OCI-LY3 (cell line): ENCODE data around the gene TMEM208.

Experiments
- H2AFZ ChIP-seq: fragments of 200-600, 300-600 bp; shearing (Covaris generic); 2 replicates; pipeline ENCODE4 v1.6.0; 2014; ENCODE audit warnings: antibody characterized with exemption, low read depth, low read length
- H3K27ac ChIP-seq: fragments of 200-600, 300-600 bp; sonication (generic); 2 replicates; pipeline ENCODE4 v1.5.1; 2014; ENCODE audit warnings: mild to moderate bottlenecking, low read length, moderate library complexity, mixed read lengths
- H3K27me3 ChIP-seq: fragments of 200-600, 300-600 bp; sonication (generic); 2 replicates; pipeline ENCODE4 v1.6.1; 2014; ENCODE audit warnings: low read depth, low read length, mixed read lengths
- H3K36me3 ChIP-seq: fragments of 200-600, 300-600 bp; sonication (generic); replicated peaks from 2 replicates; pipeline ENCODE3; 2014; ENCODE audit warnings: low read depth, low read length, mixed read lengths
- H3K4me1 ChIP-seq: fragments of 300-600, 200-600 bp; sonication (generic); 2 replicates; pipeline ENCODE4 v1.6.1; 2014; ENCODE audit warnings: low read length, mixed read lengths
- H3K4me2 ChIP-seq: fragments of 200-600, 300-600 bp; sonication (generic); 2 replicates; pipeline ENCODE4 v1.6.1; 2014; ENCODE audit warnings: low read length, mixed read lengths
- H3K4me3 ChIP-seq: fragments of 300-600, 200-600 bp; sonication (generic); 2 replicates; pipeline ENCODE4 v1.5.1; 2014; ENCODE audit warnings: antibody characterized with exemption, mild to moderate bottlenecking, low read length, moderate library complexity
- H3K79me2 ChIP-seq: fragments of 300-600, 200-600 bp; shearing (Covaris generic); 2 replicates; pipeline ENCODE4 v1.6.1; 2014; ENCODE audit warnings: mild to moderate bottlenecking, low read length, mixed read lengths
- H3K9ac ChIP-seq: fragments of 300-600, 200-600 bp; shearing (Covaris generic); 2 replicates; pipeline ENCODE4 v1.6.0; 2014; ENCODE audit warnings: mild to moderate bottlenecking, low read length, moderate library complexity
- H3K9me3 ChIP-seq: fragments of 200-600, 300-600 bp; shearing (Covaris generic); 2 replicates; pipeline ENCODE4 v1.6.1; 2014; ENCODE audit warnings: low read length, mixed read lengths; ENCODE audit not compliant: insufficient read depth
- H4K20me1 ChIP-seq: fragments of 200-600, 300-600 bp; sonication (generic); 2 replicates; pipeline ENCODE4 v1.6.1; 2016; ENCODE audit warnings: low read length, mixed read lengths; ENCODE audit not compliant: insufficient read depth
- CTCF ChIP-seq: fragments of 200-600, 300-600 bp; sonication (generic); IDR thresholded peaks from 2 replicates; pipeline ENCODE4 v1.5.1; 2014; ENCODE audit warnings: antibody characterized with exemption, low read length, low read depth
- EZH2phosphoT487 ChIP-seq: fragments of 200-600 bp; shearing (Covaris generic); IDR thresholded peaks from 2 replicates; pipeline ENCODE4 v1.6.1; 2018; ENCODE audit warnings: antibody characterized with exemption, mixed run types, low read depth

The TMEM208 gene

GRCh38 chr16:67264277-67264676 is 37.3 kb downstream of the TMEM208 start:
- H3K4me1 ChIP-seq = no peaks in the 10 kb centered on the region
- H3K27ac ChIP-seq = no peak overlapping the region
- no peaks in the 10 kb centered on the region for H3K36me3 ChIP-seq
- no peaks in the 10 kb centered on the region for H4K20me1 ChIP-seq
- no peaks in the 10 kb centered on the region for H3K27me3 ChIP-seq
- no peaks in the 10 kb centered on the region for H3K79me2 ChIP-seq
- no peak overlapping the region for H3K4me3 ChIP-seq
- no peak for TF ChIP-seq EZH2phosphoT487
- TF ChIP-seq CTCF = peak; percentile 15; the same call in 1 of the 2 replicates
- H3K4me2 ChIP-seq = no peak overlapping the region
- no peak overlapping the region for H2AFZ ChIP-seq
- H3K9ac ChIP-seq = no peak overlapping the region
- no peaks in the 10 kb centered on the region for H3K9me3 ChIP-seq

- H3K4me2 ChIP-seq = no peak overlapping the region
Observed at GRCh38 chr16:67264866-67265265, 37.9 kb downstream of the TMEM208 start.

GRCh38 chr16:67265834-67266233 is 38.9 kb downstream of the TMEM208 start:
- no peaks in the 10 kb centered on the region for H3K9me3 ChIP-seq
- H3K79me2 ChIP-seq = no peaks in the 10 kb centered on the region
- no peaks in the 10 kb centered on the region for H3K4me1 ChIP-seq
- no peak for TF ChIP-seq CTCF
- TF ChIP-seq EZH2phosphoT487 = no peak
- no peak overlapping the region for H3K4me3 ChIP-seq
- no peaks in the 10 kb centered on the region for H3K27me3 ChIP-seq
- H3K9ac ChIP-seq = no peak overlapping the region
- no peaks in the 10 kb centered on the region for H3K36me3 ChIP-seq
- no peak overlapping the region for H2AFZ ChIP-seq
- H3K4me2 ChIP-seq = no peak overlapping the region
- no peaks in the 10 kb centered on the region for H4K20me1 ChIP-seq
- H3K27ac ChIP-seq = no peak overlapping the region

More at GRCh38 chr16:67264866-67265265, 37.9 kb downstream of the TMEM208 start:
- H3K4me1 ChIP-seq = no peaks in the 10 kb centered on the region
- no peaks in the 10 kb centered on the region for H4K20me1 ChIP-seq
- no peak for TF ChIP-seq CTCF
- TF ChIP-seq EZH2phosphoT487 = no peak
- H3K27me3 ChIP-seq = no peaks in the 10 kb centered on the region
- H3K4me3 ChIP-seq = no peak overlapping the region
- no peak overlapping the region for H3K9ac ChIP-seq
- no peaks in the 10 kb centered on the region for H3K79me2 ChIP-seq
- no peak overlapping the region for H2AFZ ChIP-seq
- no peak overlapping the region for H3K27ac ChIP-seq
- H3K36me3 ChIP-seq = no peaks in the 10 kb centered on the region
- no peaks in the 10 kb centered on the region for H3K9me3 ChIP-seq

- no peak overlapping the region for H3K4me3 ChIP-seq
- no peak overlapping the region for H3K4me2 ChIP-seq
- H3K9ac ChIP-seq = no peak overlapping the region
Observed at GRCh38 chr16:67268136-67268579, 41.2 kb downstream of the TMEM208 start.

More at GRCh38 chr16:67268136-67268579, 41.2 kb downstream of the TMEM208 start:
- H3K79me2 ChIP-seq = no peaks in the 10 kb centered on the region
- no peaks in the 10 kb centered on the region for H3K9me3 ChIP-seq
- no peaks in the 10 kb centered on the region for H3K27me3 ChIP-seq
- no peaks in the 10 kb centered on the region for H3K36me3 ChIP-seq
- H3K4me1 ChIP-seq = no peaks in the 10 kb centered on the region
- TF ChIP-seq CTCF (no peak), EZH2phosphoT487 (no peak)
- H3K27ac ChIP-seq = no peak overlapping the region
- H4K20me1 ChIP-seq = no peaks in the 10 kb centered on the region
- H2AFZ ChIP-seq = no peak overlapping the region
